HG03457 (cell line): ENCODE measurements around the gene ATP1A3.

Experiments
- ATAC-seq: cut with Tn5 transposase; IDR thresholded peaks from one replicate; pipeline ENCODE4 v1.9.1; 2021; ENCODE audit warnings: moderate number of reproducible peaks; ENCODE audit not compliant: unreplicated experiment

Gene ATP1A3

GRCh38 chr19:41988947-41989346 is 5.1 kb downstream of the ATP1A3 start:
- no peak for ATAC-seq

GRCh38 chr19:41987141-41987860 is 6.7 kb downstream of the ATP1A3 start:
- no peak for ATAC-seq

- ATAC-seq: no peak
These were observed 9.1 kb downstream of the ATP1A3 start for GRCh38 chr19:41984961-41985360.

GRCh38 chr19:41981724-41982123 is 12.3 kb downstream of the ATP1A3 start:
- no peak for ATAC-seq

- ATAC-seq: no peak
These were observed 15.6 kb downstream of the ATP1A3 start for GRCh38 chr19:41978470-41978869.

- ATAC-seq: no peak
These were observed 16.1 kb downstream of the ATP1A3 start for GRCh38 chr19:41977916-41978315.

GRCh38 chr19:41974652-41975051 is 19.4 kb downstream of the ATP1A3 start:
- no peak for ATAC-seq

GRCh38 chr19:41971363-41971762 is 22.7 kb downstream of the ATP1A3 start:
- no peak for ATAC-seq

- ATAC-seq: no peak
These were observed 24.1 kb downstream of the ATP1A3 start for GRCh38 chr19:41969772-41970458.

GRCh38 chr19:41968751-41969595 is 25.1 kb downstream of the ATP1A3 start:
- no peak for ATAC-seq

GRCh38 chr19:41967054-41967783 is 26.8 kb downstream of the ATP1A3 start:
- ATAC-seq: no peak

GRCh38 chr19:41965106-41965505 is 28.9 kb downstream of the ATP1A3 start:
- no peak for ATAC-seq

- no peak for ATAC-seq
These were observed 33.1 kb downstream of the ATP1A3 start for GRCh38 chr19:41960973-41961372.

- ATAC-seq: peak; percentile 67
These were observed 34.7 kb downstream of the ATP1A3 start, which contains the start of gene RABAC1 for GRCh38 chr19:41959056-41960053. Gene RABAC1, minus strand, starts transcription at chr19:41959321. Its CDS starts 29 bp downstream, at chr19:41959292.

GRCh38 chr19:41958367-41959055 is 35.5 kb downstream of the ATP1A3 start:
- ATAC-seq: no peak

- ATAC-seq: no peak
These were observed 36.1 kb downstream of the ATP1A3 start for GRCh38 chr19:41957838-41958366.

GRCh38 chr19:41957161-41957837 is 36.7 kb downstream of the ATP1A3 start:
- no peak for ATAC-seq

- ATAC-seq: no peak
These were observed 37.4 kb downstream of the ATP1A3 start for GRCh38 chr19:41956621-41957020.
